ENCODE results near the gene EYA3. TPM values are rescaled to one million over a fixed set of nuclear protein-coding genes. Genes with fewer than 3 reads are reported as not detected.

The EYA3 gene, protein sequence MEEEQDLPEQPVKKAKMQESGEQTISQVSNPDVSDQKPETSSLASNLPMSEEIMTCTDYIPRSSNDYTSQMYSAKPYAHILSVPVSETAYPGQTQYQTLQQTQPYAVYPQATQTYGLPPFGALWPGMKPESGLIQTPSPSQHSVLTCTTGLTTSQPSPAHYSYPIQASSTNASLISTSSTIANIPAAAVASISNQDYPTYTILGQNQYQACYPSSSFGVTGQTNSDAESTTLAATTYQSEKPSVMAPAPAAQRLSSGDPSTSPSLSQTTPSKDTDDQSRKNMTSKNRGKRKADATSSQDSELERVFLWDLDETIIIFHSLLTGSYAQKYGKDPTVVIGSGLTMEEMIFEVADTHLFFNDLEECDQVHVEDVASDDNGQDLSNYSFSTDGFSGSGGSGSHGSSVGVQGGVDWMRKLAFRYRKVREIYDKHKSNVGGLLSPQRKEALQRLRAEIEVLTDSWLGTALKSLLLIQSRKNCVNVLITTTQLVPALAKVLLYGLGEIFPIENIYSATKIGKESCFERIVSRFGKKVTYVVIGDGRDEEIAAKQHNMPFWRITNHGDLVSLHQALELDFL
- total RNA-seq, result 10 to 100 TPM; 27.0 to 28.9 TPM

DNA sequence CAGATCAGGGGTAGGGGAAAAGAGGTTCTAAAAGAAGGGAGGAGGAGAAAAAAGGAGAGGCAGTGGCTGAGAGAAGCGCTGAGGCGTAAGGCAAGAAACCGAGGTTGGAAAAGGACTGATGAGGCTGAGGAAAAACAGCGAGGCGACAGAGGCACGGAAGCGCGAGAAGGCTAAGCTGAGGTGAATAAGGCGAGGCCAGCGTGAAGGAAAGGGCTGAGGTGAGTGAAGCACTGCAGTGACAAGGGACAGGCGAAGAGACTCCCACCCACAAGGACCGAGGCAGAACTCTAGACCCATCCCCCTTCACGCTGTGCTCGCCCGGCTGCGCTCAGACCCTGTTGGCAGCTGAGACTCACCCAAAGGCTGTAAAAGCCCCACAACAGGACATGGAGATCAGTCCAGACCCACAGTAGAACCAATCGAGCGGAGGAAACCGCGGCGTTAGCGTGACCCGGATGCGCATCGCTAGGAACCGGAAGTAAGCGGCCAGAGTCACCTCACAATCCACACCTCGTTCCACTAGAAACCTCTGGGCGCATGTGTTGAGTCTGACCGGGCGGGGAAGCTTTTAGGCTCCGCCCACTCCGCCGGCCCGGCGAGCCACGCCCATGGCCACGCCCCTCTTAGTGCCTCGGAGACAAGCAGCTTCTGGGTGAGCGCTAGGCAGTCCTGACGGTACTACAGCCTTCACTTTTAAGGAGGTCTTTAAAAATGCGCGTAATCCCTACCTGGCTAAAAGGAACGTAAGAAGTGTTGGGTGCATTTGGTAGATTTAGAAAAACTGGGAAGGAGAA is at the start of gene EYA3:
TSS of gene EYA3 (minus strand) at position 443 of the 794 bp plus-strand sequence. CDS start 30,584 bp downstream, outside the sequence.
- Mint-ChIP-seq H3K27me3 (ENCODE audit: low read depth) (peaks cover 10% of the 10 kb centered on the region), H3K4me1 (ENCODE audit: low read depth) (peaks cover 40% of the 10 kb centered on the region), H3K36me3 (ENCODE audit: insufficient read depth in 2 of 2) (peaks cover 1 to 4% of the 10 kb centered on the region in 2 donors), H3K9me3 (no peaks in the 10 kb centered on the region), H3K27ac (peak within 1 kb of the TSS; percentile 89), H3K4me3 (peak within 1 kb of the TSS; percentile 94 to 100)
- peak; percentile 99 to 100 for DNase-seq
- ATAC-seq (replicated peaks in 1 of 2), result peak; percentile 96 to 97

DNA sequence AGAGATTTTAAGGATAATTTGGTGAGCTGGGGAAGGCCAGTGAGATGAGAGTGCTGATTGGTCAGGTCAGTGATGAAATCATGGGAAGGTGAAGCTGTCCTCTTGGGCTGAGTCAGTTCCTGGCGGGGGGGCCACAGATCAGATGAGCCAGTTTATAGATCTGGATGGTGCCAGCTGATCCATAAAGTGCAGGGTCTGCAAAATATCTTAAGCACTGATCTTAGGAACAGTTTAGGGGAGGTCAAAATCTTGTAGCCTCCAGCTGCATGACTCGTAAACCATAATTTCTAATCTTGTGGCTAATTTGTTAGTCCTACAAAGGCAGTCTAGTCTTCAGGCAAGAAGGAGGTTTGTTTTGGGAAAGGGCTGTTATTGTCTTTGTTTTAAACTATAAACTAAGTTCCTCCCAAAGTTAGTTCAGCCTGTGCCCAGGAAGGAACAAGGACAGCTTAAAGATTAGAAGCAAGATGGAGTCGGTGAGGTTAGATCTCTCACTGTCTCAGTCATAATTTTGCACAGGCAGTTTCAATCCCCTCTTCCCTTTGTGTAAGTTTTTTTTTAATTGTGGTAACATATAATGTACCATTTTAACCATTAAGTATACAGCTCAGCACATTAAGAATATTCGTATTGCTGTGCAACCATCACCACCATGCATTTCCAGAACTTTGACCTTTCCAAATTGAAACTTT is 48.7 kb upstream of the EYA3 start:
- H3K27ac Mint-ChIP-seq, result no peak overlapping the region
- no peak for DNase-seq
- H3K4me1 Mint-ChIP-seq (ENCODE audit: low read depth), result peaks cover 17% of the 10 kb centered on the region
- no peaks in the 10 kb centered on the region for H3K9me3 Mint-ChIP-seq
- H3K4me3 Mint-ChIP-seq, result no peak overlapping the region
- H3K36me3 Mint-ChIP-seq (ENCODE audit: insufficient read depth in 2 of 2), result no peaks in the 10 kb centered on the region
- peaks cover 81% of the 10 kb centered on the region for H3K27me3 Mint-ChIP-seq (ENCODE audit: low read depth)
- ATAC-seq (replicated peaks in 1 of 2), result no peak

DNA sequence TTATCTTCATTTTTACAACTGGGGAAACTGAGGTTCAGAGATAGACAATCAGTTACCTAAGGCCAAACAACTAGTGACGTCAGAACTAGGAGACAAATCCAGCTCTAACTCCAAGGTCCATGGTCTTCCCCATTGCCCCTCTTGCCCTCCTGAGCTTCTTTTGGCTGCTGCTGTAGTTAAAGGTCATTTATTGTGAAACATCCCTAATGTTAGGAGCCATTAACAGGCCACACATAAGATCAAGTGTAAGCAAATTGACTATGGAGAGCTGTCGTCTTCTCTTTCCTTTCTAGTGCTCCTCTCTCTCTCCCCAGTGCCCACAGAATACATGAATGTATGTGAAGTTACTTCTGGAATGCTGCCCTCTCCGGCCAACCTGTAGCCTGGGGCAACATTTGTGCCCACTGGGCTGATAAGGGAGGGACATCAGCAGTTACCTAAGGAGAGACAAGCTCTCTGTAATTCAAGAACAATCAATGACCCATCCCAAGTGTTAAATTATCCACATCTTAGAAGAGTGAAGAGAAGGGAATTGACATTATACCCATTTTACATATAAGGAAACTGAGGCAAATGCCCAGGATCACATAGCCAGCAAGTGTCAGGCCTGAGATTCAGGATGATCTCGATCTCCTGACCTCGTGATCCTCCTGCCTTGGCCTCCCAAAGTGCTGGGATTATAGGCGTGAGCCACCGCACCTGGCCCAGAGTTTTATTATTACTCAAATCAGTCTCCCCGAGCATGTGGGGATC is 47.9 kb upstream of the EYA3 start:
- DNase-seq, result no peak
- Mint-ChIP-seq H3K27me3 (ENCODE audit: low read depth) (peaks cover 75% of the 10 kb centered on the region), H3K4me1 (ENCODE audit: low read depth) (peaks cover 17% of the 10 kb centered on the region), H3K27ac (no peak overlapping the region), H3K9me3 (no peaks in the 10 kb centered on the region), H3K36me3 (ENCODE audit: insufficient read depth in 2 of 2) (no peaks in the 10 kb centered on the region), H3K4me3 (no peak overlapping the region)
- no peak for ATAC-seq (replicated peaks in 1 of 2)

DNA sequence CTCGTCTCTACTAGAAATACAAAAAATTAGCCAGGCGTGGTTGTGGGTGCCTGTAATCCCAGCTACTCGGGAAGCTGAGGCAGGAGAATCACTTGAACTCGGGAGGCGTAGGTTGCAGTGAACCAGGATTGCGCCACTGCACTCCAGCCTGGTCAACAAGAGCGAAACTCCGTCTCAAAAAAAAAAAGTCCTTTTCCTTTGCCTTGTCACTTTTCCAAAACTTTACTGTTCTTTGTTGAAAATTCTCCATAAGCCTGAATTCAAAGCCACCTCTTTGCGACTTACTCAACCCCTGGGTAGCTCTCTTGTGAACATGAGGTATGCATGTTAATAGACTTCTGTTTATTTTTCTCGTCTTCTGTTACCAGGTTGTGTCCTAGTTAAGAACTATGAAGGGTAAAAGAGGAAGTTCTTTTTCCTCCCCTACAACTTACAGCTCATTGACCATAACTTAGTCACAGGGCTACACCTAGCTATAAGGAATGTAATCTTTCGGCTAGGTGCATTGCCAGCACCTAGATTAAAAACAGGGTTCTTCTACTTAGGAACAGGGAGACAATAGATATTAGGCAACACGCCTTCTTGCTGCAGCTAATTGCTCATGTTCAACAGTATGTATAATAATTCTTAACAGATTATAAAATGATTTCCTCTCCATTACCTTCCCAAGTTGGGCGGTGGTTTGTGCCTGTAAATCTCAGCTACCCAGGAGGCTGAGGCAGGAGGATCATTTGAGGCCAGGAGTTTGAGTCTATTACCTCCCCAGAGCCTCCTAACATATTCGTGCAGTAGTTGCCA is 47.2 kb upstream of the EYA3 start:
- peaks cover 17% of the 10 kb centered on the region for H3K4me1 Mint-ChIP-seq (ENCODE audit: low read depth)

DNA sequence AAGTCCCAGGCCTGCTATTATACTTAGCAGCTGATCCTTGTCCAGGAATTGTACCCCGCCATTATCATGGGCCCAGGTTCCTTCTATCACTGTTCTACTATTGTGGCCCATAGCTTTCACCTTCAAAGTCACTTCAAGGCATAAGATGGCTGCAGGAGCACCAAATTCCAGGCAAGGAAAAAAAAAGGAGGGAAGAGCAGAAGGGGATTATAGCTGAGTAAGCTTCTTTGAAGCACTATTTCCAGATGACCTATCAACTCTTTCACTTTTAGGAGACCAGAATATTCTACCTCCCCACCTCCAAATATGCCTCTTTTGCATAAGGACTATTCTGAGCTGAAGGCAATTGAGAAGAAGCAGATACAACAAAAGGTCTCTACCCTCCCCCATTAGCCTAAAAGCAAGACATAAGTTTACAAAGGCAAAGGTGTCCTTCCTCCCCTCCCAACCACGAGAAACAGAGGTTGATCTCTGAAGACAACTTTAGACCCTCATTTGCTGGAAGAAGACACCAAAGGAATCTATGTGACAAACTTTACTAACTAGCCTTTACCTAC is 46.3 kb upstream of the EYA3 start:
- Mint-ChIP-seq H3K4me3 (no peak overlapping the region), H3K9me3 (no peaks in the 10 kb centered on the region), H3K27me3 (ENCODE audit: low read depth) (peaks cover 63% of the 10 kb centered on the region), H3K36me3 (ENCODE audit: insufficient read depth in 2 of 2) (no peaks in the 10 kb centered on the region), H3K27ac (no peak overlapping the region), H3K4me1 (ENCODE audit: low read depth) (peaks cover 17% of the 10 kb centered on the region)
- no peak for DNase-seq
- no peak for ATAC-seq (replicated peaks in 1 of 2)

More for the DNA sequence above, 47.2 kb upstream of the EYA3 start:
- no peaks in the 10 kb centered on the region for H3K9me3 Mint-ChIP-seq
- H3K36me3 Mint-ChIP-seq (ENCODE audit: insufficient read depth in 2 of 2), result no peaks in the 10 kb centered on the region
- DNase-seq (no peak), ATAC-seq (replicated peaks in 1 of 2) (no peak)
- peaks cover 72% of the 10 kb centered on the region for H3K27me3 Mint-ChIP-seq (ENCODE audit: low read depth)
- no peak overlapping the region for H3K27ac Mint-ChIP-seq
- H3K4me3 Mint-ChIP-seq, result no peak overlapping the region

DNA sequence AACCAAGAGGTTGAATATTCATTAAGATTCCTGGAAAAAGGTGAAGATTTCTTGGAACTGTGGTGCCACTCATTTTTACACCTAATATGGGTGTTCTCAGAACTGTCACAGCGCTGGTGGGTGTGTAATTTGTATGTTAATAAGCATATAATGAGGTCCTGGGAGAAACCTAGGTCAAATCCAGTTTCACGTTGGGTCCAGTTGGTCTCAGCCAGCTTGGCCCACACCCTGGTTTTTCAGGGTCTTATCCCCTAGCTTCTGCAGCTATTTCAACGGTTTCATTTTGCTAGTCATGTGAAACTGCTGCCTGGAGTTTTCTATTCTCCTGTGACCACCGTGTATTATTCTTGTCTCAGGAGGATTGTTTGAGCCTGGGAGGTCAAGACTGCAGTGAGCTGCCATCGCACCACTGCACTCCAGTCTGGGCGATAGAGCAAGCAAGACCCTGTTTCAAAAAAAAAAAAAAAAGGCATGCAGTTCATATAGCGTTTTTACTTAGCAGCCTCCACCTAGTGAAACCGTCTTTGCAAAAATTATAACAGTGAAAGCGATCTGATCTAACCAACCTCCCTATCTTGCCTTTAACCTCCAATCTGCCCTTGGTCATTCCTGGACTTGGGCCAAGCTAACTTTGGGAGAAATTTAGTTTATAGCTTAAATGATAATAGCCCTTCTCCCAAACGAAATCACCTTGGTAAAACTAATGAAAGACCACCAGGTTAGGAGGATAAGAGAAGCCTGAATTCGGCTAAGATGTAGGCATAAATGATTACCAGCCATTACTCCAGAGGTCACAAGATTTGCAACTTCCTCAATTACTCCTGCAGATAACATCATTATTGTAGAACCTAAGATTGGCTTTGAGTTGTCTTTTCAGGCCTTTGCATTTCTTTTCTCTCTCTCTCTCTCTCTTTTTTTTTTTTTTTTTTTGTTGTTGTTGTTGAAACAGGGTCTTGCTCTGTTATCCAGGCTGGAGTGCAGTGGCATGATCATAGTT is 44.1 kb upstream of the EYA3 start:
- Mint-ChIP-seq H3K27me3 (ENCODE audit: low read depth) (peaks cover 56% of the 10 kb centered on the region), H3K27ac (no peak overlapping the region), H3K9me3 (no peaks in the 10 kb centered on the region), H3K4me3 (no peak overlapping the region), H3K4me1 (ENCODE audit: low read depth) (peaks cover 8% of the 10 kb centered on the region), H3K36me3 (ENCODE audit: insufficient read depth in 2 of 2) (no peaks in the 10 kb centered on the region)
- no peak for ATAC-seq (replicated peaks in 1 of 2)
- DNase-seq, result no peak

DNA sequence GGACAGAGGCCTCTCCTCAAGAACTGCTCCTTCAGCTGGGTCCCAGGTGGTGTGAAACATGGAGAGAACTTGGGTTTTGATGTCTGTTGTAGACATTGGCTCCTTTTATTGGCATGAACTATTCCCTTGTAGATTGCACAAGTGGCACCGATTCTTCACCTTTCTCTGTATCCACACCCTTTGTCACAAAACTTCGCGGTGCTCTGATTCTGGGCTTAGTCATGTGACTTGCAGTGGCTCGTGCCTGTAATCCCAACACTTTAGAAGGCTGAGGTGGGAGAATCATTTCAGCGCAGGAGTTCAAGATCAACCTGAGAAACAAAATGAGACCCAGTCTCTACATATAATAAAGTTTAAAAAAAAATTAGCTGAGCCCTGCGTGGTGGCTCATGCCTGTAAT is 42.5 kb upstream of the EYA3 start:
- no peak for ATAC-seq (replicated peaks in 1 of 2)
- H3K9me3 Mint-ChIP-seq, result no peaks in the 10 kb centered on the region
- no peak overlapping the region for H3K27ac Mint-ChIP-seq
- H3K27me3 Mint-ChIP-seq (ENCODE audit: low read depth), result peaks cover 54% of the 10 kb centered on the region
- H3K4me3 Mint-ChIP-seq, result no peak overlapping the region
- H3K4me1 Mint-ChIP-seq (ENCODE audit: low read depth), result no peaks in the 10 kb centered on the region
- H3K36me3 Mint-ChIP-seq (ENCODE audit: insufficient read depth in 2 of 2), result no peaks in the 10 kb centered on the region
- DNase-seq, result no peak

DNA sequence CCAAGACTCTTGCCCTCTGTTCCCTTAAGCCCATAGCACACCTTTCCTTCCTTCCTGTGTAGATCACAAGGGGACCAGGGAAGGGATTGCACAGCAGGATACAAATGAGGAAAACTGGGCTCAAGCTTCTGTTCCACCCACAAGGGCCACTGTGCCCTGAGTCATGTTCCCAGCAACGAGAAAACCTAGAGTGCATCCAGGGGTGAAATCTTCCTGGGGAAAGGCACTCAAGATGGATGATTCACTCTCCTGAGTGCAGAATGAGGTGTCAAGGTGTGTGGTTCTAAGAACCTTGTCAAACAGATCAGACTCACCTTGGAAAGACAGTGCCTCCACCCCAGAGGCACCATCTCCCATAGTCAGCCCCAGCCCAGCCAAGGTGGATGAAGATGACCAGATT is 40.7 kb upstream of the EYA3 start:
- H3K27ac Mint-ChIP-seq, result no peak overlapping the region
- no peak overlapping the region for H3K4me3 Mint-ChIP-seq
- H3K36me3 Mint-ChIP-seq (ENCODE audit: insufficient read depth in 2 of 2), result no peaks in the 10 kb centered on the region
- peaks cover 46% of the 10 kb centered on the region for H3K27me3 Mint-ChIP-seq (ENCODE audit: low read depth)
- H3K9me3 Mint-ChIP-seq, result no peaks in the 10 kb centered on the region
- DNase-seq (no peak), ATAC-seq (replicated peaks in 1 of 2) (no peak)
- no peaks in the 10 kb centered on the region for H3K4me1 Mint-ChIP-seq (ENCODE audit: low read depth)

DNA sequence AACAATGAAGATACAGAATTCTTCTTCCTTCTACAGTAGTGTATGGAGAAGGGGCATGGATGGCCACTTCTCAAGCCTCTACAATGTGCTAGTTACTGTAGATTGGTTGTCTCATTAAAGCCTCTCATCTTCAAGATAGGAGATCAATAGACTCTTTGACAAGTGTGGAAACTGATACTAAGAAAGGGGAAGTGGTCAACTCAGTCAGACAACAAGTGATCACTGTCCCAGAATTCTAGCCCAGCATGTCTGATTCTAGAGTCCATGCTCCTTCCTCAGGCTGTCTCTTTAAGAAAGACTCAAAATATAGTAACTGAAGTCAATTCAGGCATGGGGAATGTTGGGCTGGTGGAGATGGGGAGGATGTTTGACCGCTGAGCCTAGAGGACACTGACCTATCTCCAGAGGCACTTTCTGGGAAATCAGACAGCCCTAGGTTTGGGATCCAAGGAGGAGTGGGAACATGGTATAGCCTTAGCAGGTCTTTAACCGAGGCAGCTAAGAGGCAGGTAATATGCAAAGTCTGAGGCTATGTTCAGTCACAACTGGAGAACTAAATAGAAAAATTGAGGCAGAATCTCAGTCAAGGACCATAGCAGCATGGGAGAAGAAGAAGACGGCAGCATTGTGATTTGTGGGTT is 39.3 kb upstream of the EYA3 start:
- H3K9me3 Mint-ChIP-seq, result no peaks in the 10 kb centered on the region
- no peak overlapping the region for H3K4me3 Mint-ChIP-seq
- H3K36me3 Mint-ChIP-seq (ENCODE audit: insufficient read depth in 2 of 2), result no peaks in the 10 kb centered on the region
- no peak for DNase-seq
- ATAC-seq (replicated peaks in 1 of 2), result no peak
- no peak overlapping the region for H3K27ac Mint-ChIP-seq
- no peaks in the 10 kb centered on the region for H3K4me1 Mint-ChIP-seq (ENCODE audit: low read depth)
- peaks cover 40% of the 10 kb centered on the region for H3K27me3 Mint-ChIP-seq (ENCODE audit: low read depth)

DNA sequence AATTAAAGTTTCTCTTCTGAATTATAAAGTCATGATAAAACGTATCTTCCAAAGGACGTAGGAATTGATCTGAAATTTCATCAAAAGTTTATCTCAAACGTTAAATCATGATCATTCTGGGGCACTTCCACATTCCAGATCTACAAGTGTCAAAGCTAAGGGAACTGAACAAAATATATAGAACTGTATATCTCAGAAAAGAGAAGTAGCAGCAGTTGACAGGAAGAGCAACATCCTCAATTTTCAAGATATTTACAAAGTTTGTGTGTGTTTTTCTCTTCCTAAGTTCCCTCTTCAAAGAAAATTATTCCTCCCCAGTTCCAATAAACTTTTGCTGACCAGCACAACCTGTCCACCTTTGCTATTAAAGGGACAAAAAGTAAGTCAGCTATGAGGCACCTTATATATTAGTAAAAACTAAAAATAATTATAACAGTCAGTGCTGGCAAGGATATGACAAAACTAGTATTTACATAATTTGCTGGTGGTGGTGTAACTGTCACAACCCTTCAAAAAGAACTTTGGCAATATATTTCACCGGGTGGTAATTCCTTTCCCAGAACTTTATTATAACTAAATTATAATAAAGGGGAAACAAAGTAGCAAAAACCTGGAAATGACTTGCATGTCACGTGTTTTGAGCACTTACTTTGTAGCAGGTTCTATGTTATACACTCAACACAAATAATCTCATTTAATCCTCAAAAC is 38.5 kb upstream of the EYA3 start:
- no peaks in the 10 kb centered on the region for H3K9me3 Mint-ChIP-seq
- no peaks in the 10 kb centered on the region for H3K4me1 Mint-ChIP-seq (ENCODE audit: low read depth)
- no peak for ATAC-seq (replicated peaks in 1 of 2)
- no peak overlapping the region for H3K27ac Mint-ChIP-seq
- no peak overlapping the region for H3K4me3 Mint-ChIP-seq
- no peaks in the 10 kb centered on the region for H3K36me3 Mint-ChIP-seq (ENCODE audit: insufficient read depth in 2 of 2)
- H3K27me3 Mint-ChIP-seq (ENCODE audit: low read depth), result peaks cover 38% of the 10 kb centered on the region
- no peak for DNase-seq
